Stimulated activated CD4-positive, alpha-beta T cell treated with anti-CD3 and anti-CD28 coated beads, Interleukin-1b, Interleukin-23, amount 100 ng/mL, for 4 hours (primary cell): ENCODE measurements around the gene NEK5.

Experiments
- DNase-seq, 2 donors: peaks; one replicate each; pipeline ENCODE4 v3.0.0-alpha.2; 2020; ENCODE audit warnings: low read depth in 2 of 2

Gene NEK5

GRCh38 chr13:52011632-52012511, 117.0 kb downstream of the NEK5 start, which contains the start of gene ALG11:
Gene ALG11 (plus strand): TSS chr13:52012398. CDS start chr13:52012419, 21 bp downstream.
- peak; percentile 99 to 100 for DNase-seq

GRCh38 chr13:52010890-52011631, 117.8 kb downstream of the NEK5 start, which contains the start of gene ATP7B:
Gene ATP7B (minus strand): TSS chr13:52011450. CDS start chr13:52011337, 113 bp downstream.
- peak in 1 of 2 donors; percentile 3 for DNase-seq

GRCh38 chr13:52009946-52010345, 118.9 kb downstream of the NEK5 start:
- no peak for DNase-seq

GRCh38 chr13:52006523-52007245, 122.2 kb downstream of the NEK5 start:
- no peak for DNase-seq

- no peak for DNase-seq
Observed at GRCh38 chr13:52005841-52006522, 122.9 kb downstream of the NEK5 start.

GRCh38 chr13:52004511-52005170, 124.2 kb downstream of the NEK5 start:
- DNase-seq: no peak

GRCh38 chr13:52003541-52003940, 125.3 kb downstream of the NEK5 start:
- no peak for DNase-seq

- DNase-seq: no peak
Observed at GRCh38 chr13:52002361-52002760, 126.5 kb downstream of the NEK5 start.

- DNase-seq: no peak
Observed at GRCh38 chr13:52001120-52001731, 127.6 kb downstream of the NEK5 start.

- DNase-seq: no peak
Observed at GRCh38 chr13:51999921-52000320, 129.0 kb downstream of the NEK5 start.

- DNase-seq: no peak
Observed at GRCh38 chr13:51999510-51999911, 129.4 kb downstream of the NEK5 start.

- DNase-seq: no peak
Observed at GRCh38 chr13:51998723-51999509, 130.0 kb downstream of the NEK5 start.

- DNase-seq: no peak
Observed at GRCh38 chr13:51997641-51998330, 131.1 kb downstream of the NEK5 start.

- no peak for DNase-seq
Observed at GRCh38 chr13:51997186-51997585, 131.7 kb downstream of the NEK5 start.

GRCh38 chr13:51996641-51997040, 132.2 kb downstream of the NEK5 start:
- DNase-seq: no peak

GRCh38 chr13:51995677-51996551, 133.0 kb downstream of the NEK5 start:
- DNase-seq: no peak

- DNase-seq: no peak
Observed at GRCh38 chr13:51993713-51994112, 135.2 kb downstream of the NEK5 start.
